NT2/D1 (cell line): ENCODE data around the gene FHAD1.

ENCODE experiments used
- DNase-seq: peaks from one replicate; pipeline ENCODE4 v3.0.0-alpha.2; 2011; ENCODE audit warnings: low read depth, low spot score
- H3K27me3 ChIP-seq: 2 replicates; pipeline ENCODE4 v1.6.0; 2011; ENCODE audit warnings: mild to moderate bottlenecking; ENCODE audit not compliant: insufficient read length, insufficient read depth
- H3K36me3 ChIP-seq: 2 replicates; pipeline ENCODE4 v1.6.1; 2011; ENCODE audit warnings: mild to moderate bottlenecking, low read length, mixed read lengths; ENCODE audit not compliant: insufficient read depth, insufficient read length
- H3K4me1 ChIP-seq: 2 replicates; pipeline ENCODE4 v1.5.1; 2011; ENCODE audit not compliant: insufficient read depth, insufficient read length
- H3K4me3 ChIP-seq: 2 replicates; pipeline ENCODE4 v1.5.1; 2011; ENCODE audit warnings: low read depth; ENCODE audit not compliant: insufficient read length
- H3K9ac ChIP-seq: 2 replicates; pipeline ENCODE4 v1.6.0; 2011; ENCODE audit warnings: low read depth; ENCODE audit not compliant: insufficient read length
- H3K9me3 ChIP-seq: 2 replicates; pipeline ENCODE4 v1.5.1; 2011; ENCODE audit warnings: mild to moderate bottlenecking, low read length; ENCODE audit not compliant: insufficient read depth
- SUZ12 ChIP-seq: IDR thresholded peaks from 2 replicates; pipeline ENCODE4 v1.6.1; 2011; ENCODE audit not compliant: insufficient read length, insufficient read depth; ENCODE audit errors: extremely low read depth
- YY1 ChIP-seq: IDR thresholded peaks from 2 replicates; pipeline ENCODE4 v1.6.1; 2011; ENCODE audit not compliant: insufficient read length, insufficient read depth
- ZNF274 ChIP-seq: IDR thresholded peaks from 2 replicates; pipeline ENCODE4 v1.6.1; 2011; ENCODE audit warnings: mild to moderate bottlenecking, low read depth, low read length

Gene FHAD1

DNA sequence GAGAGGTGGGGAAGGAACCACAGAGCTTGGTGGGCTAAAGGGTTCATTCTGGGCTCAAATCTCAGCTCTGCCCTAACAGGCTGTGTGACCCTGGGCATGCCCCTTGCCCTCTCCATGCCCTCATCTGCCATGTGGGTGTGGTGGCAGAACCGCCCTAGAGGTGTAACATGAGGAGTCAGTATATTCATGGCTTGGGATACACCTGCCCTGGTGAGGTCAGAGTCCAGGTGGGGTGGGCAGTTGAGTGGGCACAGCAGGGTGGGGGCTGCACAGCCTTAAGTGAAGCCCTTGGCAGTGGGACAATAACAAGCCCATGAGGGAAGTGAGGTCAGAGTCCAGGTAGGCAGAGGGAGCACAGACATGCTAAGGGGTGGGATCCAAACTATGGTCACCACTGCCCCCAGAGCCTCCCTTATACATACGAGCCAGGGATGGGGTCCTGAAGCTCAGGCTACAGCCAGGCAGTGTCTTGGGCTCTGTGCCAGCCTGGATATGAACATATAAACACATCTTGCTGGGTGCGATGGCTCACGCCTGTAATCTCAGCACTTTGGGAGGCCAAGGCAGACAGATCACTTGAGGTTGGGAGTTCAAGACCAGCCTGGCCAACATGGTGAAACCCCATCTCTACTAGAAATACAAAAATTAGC is 103.7 kb downstream of the FHAD1 start:
- Histone ChIP-seq H3K4me3 (no peak overlapping the region), H3K27me3 (no peaks in the 10 kb centered on the region), H3K4me1 (peaks cover 4% of the 10 kb centered on the region), H3K36me3 (no peaks in the 10 kb centered on the region), H3K9ac (no peak overlapping the region), H3K9me3 (no peaks in the 10 kb centered on the region)
- TF ChIP-seq SUZ12: no peak
- TF ChIP-seq YY1: no peak
- no peak for TF ChIP-seq ZNF274
- no peak for DNase-seq

DNA sequence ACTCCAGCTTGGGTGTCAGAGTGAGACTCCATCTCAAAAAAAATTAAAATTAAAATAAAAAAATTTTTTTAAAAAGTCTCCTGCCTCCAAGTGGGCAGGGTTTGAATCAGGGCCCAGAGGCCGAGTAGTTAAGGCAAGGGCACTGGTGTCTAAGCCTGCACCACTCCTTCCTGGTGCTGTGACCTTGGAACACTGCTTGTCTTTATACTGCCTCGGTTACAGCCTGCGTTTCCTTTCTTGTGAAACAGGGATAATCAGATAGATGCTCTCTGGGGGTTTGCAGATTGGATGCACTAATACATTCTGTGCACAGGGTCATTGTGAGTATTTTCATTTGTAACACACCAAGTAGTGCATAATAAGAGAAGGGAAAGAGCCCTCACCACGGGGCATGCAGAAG is 104.3 kb downstream of the FHAD1 start:
- DNase-seq: no peak
- no peaks in the 10 kb centered on the region for H3K9me3 ChIP-seq

DNA sequence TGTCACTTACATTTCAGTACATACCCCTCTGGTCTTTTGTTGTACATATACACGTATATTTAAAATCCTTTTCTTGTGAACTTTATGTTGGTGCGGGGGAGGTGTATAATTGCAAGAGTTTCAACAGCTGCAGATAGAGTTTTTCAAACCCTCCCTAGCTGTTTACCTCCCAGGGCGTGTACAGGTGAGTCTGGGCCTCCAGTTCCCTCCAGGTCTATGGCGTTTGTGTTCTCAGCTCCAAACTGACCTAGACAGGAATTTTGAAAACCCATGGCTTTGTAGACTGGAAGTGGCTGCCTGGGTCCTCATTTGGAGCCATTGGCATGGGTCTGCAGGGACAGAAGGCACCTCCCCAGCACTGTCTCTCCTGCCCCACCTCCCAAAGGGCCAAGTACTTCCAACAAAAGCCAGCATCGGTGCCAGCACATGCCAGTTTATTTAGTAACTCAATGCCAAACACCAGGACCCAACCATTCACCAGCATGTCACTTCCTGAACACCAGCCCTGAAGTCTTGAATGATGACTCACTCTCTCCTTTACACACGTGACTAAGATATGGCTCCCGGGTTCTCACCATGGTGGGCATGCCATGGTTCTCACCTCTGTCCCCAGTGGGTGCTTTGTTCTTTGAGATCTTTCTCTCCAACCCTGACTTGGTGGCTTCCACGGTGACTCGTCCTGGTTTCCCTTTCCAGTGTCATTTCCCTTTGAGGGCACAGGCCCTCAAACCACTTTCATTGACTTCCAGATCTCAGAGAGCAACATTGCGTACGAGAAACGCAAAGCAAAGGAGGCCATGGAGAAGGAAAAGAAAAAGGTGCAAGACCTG is 105.3 kb downstream of the FHAD1 start:
- Histone ChIP-seq H3K36me3 (no peaks in the 10 kb centered on the region), H3K4me1 (peaks cover 4% of the 10 kb centered on the region), H3K27me3 (no peaks in the 10 kb centered on the region), H3K9me3 (no peaks in the 10 kb centered on the region), H3K9ac (no peak overlapping the region), H3K4me3 (no peak overlapping the region)
- TF ChIP-seq YY1: no peak
- no peak for TF ChIP-seq ZNF274
- TF ChIP-seq SUZ12: no peak
- no peak for DNase-seq

More for the DNA sequence above, 104.3 kb downstream of the FHAD1 start:
- Histone ChIP-seq H3K27me3 (no peaks in the 10 kb centered on the region), H3K9ac (no peak overlapping the region), H3K36me3 (no peaks in the 10 kb centered on the region), H3K4me1 (peaks cover 4% of the 10 kb centered on the region), H3K4me3 (no peak overlapping the region)
- TF ChIP-seq ZNF274: no peak
- TF ChIP-seq YY1: no peak
- no peak for TF ChIP-seq SUZ12

DNA sequence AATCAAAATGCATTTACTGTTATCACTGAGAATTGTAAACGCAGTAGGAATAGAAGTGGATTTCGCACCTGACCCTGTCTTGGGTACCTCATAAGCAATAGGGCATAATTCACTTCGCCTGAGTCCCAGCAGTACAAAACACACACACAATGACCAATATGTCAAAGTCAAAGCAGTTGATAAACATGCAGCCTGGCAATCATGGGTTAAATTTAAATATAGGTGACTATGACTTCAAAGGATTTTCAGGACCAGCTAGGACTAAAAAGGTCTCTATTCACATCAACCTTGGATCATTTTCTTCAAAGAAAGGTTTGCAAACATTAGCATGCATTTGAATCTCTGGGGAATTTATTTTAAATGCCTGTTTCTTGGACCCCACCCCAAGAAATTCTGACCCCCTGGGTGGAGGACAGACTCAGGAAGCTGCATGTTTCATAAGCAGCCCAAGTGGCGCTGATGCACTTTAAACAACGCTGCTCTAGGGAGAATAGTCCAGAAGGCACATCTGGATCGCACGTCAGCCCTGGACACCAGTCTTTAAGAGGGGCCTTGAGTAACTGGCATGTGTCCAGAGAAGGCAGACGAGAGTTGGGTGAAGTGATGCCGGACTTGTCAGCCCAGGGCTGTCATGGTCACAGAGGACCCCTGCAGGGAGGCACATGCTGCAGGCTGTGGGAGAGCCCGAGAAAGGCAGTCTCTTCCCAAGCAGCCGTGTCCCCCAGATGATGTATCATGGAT is 107.0 kb downstream of the FHAD1 start:
- Histone ChIP-seq H3K36me3 (no peaks in the 10 kb centered on the region), H3K4me3 (no peak overlapping the region), H3K27me3 (no peaks in the 10 kb centered on the region), H3K4me1 (peaks cover 4% of the 10 kb centered on the region), H3K9ac (no peak overlapping the region), H3K9me3 (no peaks in the 10 kb centered on the region)
- no peak for DNase-seq
- no peak for TF ChIP-seq ZNF274
- TF ChIP-seq YY1: no peak
- no peak for TF ChIP-seq SUZ12

DNA sequence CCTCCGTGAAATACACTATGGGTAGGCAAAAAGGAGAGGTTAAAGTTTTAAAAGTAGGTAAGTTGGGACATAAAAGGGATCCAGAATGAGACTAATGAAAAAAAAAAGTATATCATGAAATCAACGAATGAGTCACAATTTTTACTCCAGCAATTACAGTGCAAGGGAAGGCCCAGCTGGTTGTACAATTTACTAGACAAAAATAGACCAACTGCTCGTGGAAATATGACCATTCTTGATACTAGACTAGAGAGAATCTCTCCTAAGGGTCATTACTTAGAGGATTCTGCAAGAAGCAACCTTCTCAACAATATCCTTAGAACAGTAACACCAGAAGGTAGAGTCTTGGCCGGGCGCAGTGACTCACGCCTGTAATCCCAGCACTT is 107.5 kb downstream of the FHAD1 start:
- H3K9ac ChIP-seq: no peak overlapping the region
- DNase-seq: no peak

DNA sequence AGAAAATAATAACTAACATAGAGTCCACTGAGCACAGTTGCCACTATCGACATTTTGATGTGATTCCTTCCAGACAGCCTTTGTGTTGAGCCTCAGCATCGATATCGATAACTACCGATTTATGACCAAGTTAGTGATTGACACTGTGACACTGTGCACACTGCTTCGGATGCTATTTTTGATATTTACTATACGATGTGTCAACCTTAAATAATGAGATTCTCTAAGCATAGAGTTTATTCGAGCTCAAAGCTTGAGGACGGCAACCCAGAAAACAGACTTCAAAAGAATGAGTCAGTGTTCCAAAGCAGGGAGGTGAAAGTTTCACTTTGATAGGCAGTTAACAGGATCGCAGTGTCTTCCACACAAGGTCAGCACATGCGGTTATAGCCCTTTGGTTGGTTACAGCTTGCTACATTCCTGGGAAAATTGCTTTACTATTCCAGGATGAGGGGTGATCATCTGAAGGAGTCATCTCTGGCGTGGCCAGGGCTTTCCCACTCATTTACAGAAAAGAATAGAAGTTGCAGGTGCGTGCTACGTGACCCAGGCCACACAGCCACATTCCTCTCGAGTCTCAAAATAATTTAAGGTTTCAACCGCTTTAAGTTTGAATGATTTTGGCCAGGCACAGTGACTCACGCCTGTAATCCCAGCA is 109.1 kb downstream of the FHAD1 start:
- H3K9ac ChIP-seq: no peak overlapping the region
- no peaks in the 10 kb centered on the region for H3K9me3 ChIP-seq
- no peaks in the 10 kb centered on the region for H3K27me3 ChIP-seq
- TF ChIP-seq YY1: no peak
- TF ChIP-seq SUZ12: no peak
- no peak for TF ChIP-seq ZNF274
- H3K4me3 ChIP-seq: no peak overlapping the region
- no peaks in the 10 kb centered on the region for H3K36me3 ChIP-seq
- no peaks in the 10 kb centered on the region for H3K4me1 ChIP-seq
- DNase-seq: no peak

More for the DNA sequence above, 107.5 kb downstream of the FHAD1 start:
- Histone ChIP-seq H3K36me3 (no peaks in the 10 kb centered on the region), H3K9me3 (no peaks in the 10 kb centered on the region), H3K4me3 (no peak overlapping the region), H3K4me1 (peaks cover 3% of the 10 kb centered on the region), H3K27me3 (no peaks in the 10 kb centered on the region)
- TF ChIP-seq SUZ12 (no peak), ZNF274 (no peak), YY1 (no peak)
